ENCODE measurements around the gene HTR1A.

The HTR1A gene

DNA sequence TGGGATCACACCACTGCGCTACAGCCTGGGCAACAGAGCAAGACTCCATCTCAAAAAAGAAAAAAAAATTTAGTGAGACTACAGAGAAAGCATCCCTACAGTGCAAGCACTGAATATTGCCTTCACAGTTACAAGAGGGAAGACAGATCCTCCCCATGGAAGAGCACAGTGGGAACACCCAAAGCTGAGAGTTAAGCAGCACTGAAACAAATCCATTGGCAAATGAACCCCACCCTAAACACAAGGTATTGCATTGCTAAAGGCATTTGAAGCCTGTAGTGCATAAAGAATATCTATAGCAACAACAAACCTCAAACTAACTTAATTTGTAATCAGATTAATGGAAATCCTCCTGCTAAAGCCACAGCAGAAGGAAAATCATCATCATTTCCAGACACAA, 27.1 kb downstream of the HTR1A start:
- no peaks in the 10 kb centered on the region for H3K36me3 Mint-ChIP-seq (ENCODE audit: low read depth)
- H3K27ac Mint-ChIP-seq: no peak overlapping the region
- H3K4me1 Mint-ChIP-seq (ENCODE audit: low read depth): no peaks in the 10 kb centered on the region
- H3K4me3 Mint-ChIP-seq: no peak overlapping the region
- H3K9me3 Mint-ChIP-seq: peaks cover 22% of the 10 kb centered on the region
- DNase-seq (ENCODE audit: low spot score): no peak
- H3K27me3 Mint-ChIP-seq (ENCODE audit: low read depth): no peaks in the 10 kb centered on the region

- no peak for DNase-seq (ENCODE audit: low spot score)
- Mint-ChIP-seq H3K27ac (no peak overlapping the region), H3K4me3 (no peak overlapping the region), H3K9me3 (peaks cover 20% of the 10 kb centered on the region), H3K27me3 (ENCODE audit: low read depth) (no peaks in the 10 kb centered on the region), H3K4me1 (ENCODE audit: low read depth) (no peaks in the 10 kb centered on the region), H3K36me3 (ENCODE audit: low read depth) (no peaks in the 10 kb centered on the region)
These were observed 30.4 kb downstream of the HTR1A start for GRCh38 chr5:63931836-63932235.

DNA sequence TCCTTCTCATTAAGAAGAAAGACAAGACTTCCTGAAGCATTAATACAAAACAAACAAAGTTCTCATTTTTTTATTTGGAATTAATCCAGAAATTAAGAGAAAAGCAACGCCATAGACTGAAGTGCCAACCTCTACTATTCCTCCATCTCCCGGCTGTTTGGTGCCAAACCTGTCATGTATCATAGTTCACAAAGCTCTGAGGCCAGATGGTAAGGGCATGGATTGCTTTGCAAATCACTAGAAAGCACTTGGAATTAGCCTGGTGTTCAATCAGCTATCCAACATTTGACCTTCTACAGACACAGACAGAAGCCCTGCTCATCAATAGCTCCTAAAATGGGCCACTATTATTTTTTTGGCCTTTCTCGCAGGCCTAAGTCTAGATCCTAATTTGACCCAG, 33.8 kb downstream of the HTR1A start:
- Mint-ChIP-seq H3K27ac (no peak overlapping the region), H3K9me3 (peaks cover 13% of the 10 kb centered on the region), H3K27me3 (ENCODE audit: low read depth) (no peaks in the 10 kb centered on the region), H3K36me3 (ENCODE audit: low read depth) (no peaks in the 10 kb centered on the region), H3K4me1 (ENCODE audit: low read depth) (no peaks in the 10 kb centered on the region), H3K4me3 (no peak overlapping the region)
- no peak for DNase-seq (ENCODE audit: low spot score)

- peaks cover 11% of the 10 kb centered on the region for H3K9me3 Mint-ChIP-seq
- H3K4me1 Mint-ChIP-seq (ENCODE audit: low read depth): no peaks in the 10 kb centered on the region
These were observed 38.3 kb downstream of the HTR1A start for GRCh38 chr5:63923914-63924313.

GRCh38 chr5:63919763-63920478, 42.3 kb downstream of the HTR1A start:
- Mint-ChIP-seq H3K4me1 (ENCODE audit: low read depth) (no peaks in the 10 kb centered on the region), H3K27ac (no peak overlapping the region), H3K9me3 (no peaks in the 10 kb centered on the region), H3K27me3 (ENCODE audit: low read depth) (no peaks in the 10 kb centered on the region), H3K4me3 (no peak overlapping the region), H3K36me3 (ENCODE audit: low read depth) (no peaks in the 10 kb centered on the region)
- DNase-seq (ENCODE audit: low spot score): no peak

More at GRCh38 chr5:63923914-63924313, 38.3 kb downstream of the HTR1A start:
- Mint-ChIP-seq H3K27ac (no peak overlapping the region), H3K27me3 (ENCODE audit: low read depth) (no peaks in the 10 kb centered on the region), H3K36me3 (ENCODE audit: low read depth) (no peaks in the 10 kb centered on the region), H3K4me3 (no peak overlapping the region)
- no peak for DNase-seq (ENCODE audit: low spot score)

GRCh38 chr5:63916786-63917185, 45.5 kb downstream of the HTR1A start:
- no peak for DNase-seq (ENCODE audit: low spot score)
- Mint-ChIP-seq H3K27ac (no peak overlapping the region), H3K27me3 (ENCODE audit: low read depth) (no peaks in the 10 kb centered on the region), H3K9me3 (no peaks in the 10 kb centered on the region), H3K36me3 (ENCODE audit: low read depth) (no peaks in the 10 kb centered on the region), H3K4me3 (no peak overlapping the region), H3K4me1 (ENCODE audit: low read depth) (no peaks in the 10 kb centered on the region)

DNA sequence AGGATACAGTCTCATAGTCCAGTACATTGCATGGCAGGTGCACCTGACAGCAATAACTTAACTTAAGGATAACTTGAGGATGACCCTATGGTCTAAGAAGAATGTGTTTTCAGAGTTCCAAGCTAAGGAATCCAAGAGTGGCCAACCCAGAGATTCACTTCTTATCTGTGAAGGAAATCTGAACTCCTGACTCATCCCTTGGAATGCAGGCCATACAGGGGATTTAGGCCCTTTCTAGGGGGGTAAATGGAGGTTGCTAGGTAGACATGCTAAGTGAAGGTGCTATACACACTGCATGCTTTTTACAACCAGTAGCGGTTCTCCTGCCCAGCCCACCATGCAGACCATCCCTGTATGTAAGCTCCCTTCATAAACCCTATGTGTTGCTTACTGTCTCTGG, 50.4 kb downstream of the HTR1A start:
- Mint-ChIP-seq H3K36me3 (ENCODE audit: low read depth) (no peaks in the 10 kb centered on the region), H3K9me3 (no peaks in the 10 kb centered on the region), H3K4me1 (ENCODE audit: low read depth) (no peaks in the 10 kb centered on the region), H3K27ac (no peak overlapping the region), H3K4me3 (no peak overlapping the region), H3K27me3 (ENCODE audit: low read depth) (no peaks in the 10 kb centered on the region)
- DNase-seq (ENCODE audit: low spot score): no peak
